G401.6 (cell line): ENCODE measurements around the gene TSC22D2.

Source experiments
- FAIRE-seq: peaks from 2 replicates; lab custom pipeline; 2012; peaks lifted over from hg19 to GRCh38; lab: Jason Lieb, UNC

The TSC22D2 gene

DNA sequence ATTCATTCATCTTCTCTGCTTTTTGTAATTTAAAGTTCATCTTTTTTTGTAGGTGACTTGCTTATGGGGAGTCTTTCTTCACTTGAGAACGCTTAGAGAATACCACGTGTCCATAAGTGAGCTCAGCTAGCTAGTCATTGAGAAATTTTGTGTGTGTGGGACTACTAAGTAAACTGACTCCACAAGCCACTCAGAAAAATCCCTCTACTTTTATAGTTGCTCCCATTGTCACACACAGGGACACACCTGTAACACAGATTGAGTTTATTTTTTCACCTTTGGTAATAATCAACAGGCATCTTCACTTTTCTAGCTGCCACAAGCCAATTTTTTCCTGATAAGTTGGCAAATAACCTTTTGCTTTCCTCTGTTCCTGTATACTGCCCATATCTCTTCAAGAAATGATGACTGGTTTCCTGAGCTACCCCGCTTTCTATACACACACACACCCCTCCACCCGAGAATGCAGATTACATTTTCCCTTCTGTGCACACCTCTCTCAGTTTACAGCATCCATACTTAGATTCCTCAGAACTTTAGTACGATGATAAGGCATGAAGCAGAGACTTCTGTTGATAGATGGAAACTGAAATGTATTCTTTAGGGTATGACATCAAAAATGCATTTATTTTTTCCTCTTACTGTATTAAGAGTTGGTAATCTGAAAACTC is 4.6 kb downstream of the TSC22D2 start:
- no peak for FAIRE-seq

DNA sequence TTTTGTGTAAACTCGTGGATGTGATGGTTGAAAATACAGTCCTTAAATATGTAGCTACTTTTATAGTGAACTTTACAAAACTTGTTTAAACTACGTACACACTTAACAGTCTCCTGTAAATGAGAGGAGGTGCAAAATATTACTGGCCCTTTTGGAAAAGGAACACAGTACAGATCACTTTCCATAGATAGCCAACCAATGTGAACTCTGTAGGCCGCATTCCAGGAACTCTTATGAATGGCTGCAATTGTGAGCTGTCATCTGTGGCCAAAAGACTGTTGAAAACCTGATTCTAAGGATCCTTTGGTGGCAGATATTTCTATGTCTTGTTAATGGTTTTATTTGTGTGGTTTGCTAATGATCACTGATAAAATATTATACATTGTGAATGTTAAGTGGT is 6.2 kb downstream of the TSC22D2 start:
- peak; percentile 60 for FAIRE-seq

DNA sequence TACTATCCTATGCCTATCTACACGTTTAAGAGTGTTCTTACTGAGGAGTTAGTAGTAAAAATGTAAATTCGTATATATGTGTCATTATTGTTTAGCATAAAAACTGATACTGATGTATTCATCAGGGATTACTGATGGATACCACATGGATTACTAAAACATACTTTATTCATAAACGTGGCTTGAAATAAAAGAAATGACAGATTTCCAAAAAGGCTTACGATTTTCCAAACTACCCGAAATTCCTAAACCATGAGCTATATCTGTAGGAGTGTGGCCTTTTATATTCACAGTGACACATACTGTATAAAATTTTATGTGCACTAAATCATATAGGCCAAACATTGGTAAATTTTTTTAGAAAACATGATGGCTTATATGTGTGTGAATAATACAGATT is 6.9 kb downstream of the TSC22D2 start:
- FAIRE-seq = no peak

DNA sequence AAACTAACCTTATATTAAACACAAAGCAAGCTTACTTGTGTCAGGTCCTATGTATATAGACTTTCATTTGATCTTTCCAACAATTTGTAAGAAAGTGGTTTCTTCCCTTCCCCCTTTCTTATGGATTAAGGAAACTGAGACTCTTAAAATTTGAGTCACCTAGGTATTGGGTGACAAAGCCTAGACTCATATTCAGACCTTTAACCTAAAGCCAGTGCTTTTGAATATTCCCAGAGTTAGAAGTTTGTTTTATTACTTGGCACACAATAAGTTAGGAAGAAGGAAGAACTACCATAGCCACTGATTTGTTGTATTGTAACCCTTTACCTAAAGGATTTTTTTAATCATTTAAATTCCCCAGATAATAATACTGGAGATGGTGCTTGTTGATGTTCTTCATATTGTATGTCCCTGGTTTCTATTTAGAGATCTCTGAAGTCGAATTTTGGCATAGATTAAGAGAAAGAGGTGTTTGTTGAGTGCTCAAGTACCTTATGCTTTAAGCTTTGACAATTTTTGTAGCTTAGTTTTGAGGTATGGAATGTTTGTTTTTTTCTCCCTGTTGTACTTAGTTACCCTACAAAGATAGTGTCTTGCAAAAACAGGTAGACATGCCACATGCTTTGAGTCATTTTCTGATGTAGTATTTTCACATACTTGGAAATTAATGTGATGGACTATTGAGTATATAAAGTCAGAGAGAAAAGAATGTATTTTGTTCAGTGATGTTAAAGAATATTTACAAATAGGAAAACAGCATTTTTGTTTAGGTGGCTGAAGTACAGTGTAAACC is 11.2 kb downstream of the TSC22D2 start:
- FAIRE-seq = peak; percentile 27

DNA sequence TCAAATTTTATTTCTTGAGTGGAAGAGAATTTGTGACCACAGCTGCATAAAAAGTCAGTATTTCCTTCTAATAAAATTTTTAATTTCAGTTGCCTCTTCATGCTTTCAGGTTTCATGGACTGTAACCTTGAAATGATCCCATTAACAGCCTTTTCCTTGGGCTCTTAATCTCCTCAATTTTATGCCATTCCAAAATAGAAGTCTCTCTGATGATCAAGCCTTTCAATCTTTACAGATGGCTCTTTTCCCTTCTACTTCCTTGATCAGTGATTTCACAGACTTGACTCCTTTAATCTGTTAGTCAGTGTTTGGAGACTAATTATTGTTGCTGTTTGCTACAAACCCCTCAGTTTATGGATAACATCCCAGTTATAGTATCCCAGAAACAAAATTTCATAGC is 11.9 kb downstream of the TSC22D2 start:
- no peak for FAIRE-seq

- no peak for FAIRE-seq
Observed at GRCh38 chr3:150421256-150421655, 13.2 kb downstream of the TSC22D2 start.

- peak; percentile 79 for FAIRE-seq
Observed at GRCh38 chr3:150421799-150422548, 13.9 kb downstream of the TSC22D2 start.

DNA sequence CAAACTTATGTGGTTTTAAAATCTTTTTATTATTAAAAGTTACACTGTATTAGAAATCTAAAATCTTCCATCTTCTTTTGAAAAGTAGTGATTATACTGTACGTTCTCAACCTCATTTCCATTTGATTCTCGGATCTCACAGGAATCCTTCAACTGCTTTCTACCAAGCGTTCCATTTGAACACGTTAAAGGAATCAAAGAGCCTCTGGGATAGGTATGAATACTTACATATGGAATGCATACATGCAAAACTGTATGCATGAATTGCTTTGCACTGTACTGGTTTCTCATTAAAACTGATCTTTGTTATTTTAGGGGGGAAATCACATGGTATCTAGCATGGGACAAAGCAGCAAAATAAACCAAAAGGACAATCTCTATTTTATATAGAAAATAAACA is 14.8 kb downstream of the TSC22D2 start:
- FAIRE-seq = peak; percentile 67

DNA sequence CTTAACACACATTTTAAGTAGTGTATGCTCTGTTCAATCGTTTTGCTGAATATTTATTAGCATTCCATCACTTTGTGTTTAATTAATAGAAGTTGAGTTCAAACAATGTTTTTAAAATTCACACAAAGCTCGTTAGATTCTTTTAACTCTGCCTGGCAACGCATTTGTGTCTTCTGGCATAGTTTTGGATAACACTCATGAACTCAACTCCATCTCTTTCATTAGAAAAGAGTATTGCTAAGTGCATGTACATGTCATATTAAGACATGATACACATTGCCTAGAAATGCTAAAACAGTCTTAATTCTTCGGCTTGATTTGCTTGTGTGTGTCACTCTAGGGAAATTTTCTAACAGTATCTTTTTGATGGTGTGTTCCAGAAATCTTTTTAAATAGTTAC is 15.7 kb downstream of the TSC22D2 start:
- no peak for FAIRE-seq

DNA sequence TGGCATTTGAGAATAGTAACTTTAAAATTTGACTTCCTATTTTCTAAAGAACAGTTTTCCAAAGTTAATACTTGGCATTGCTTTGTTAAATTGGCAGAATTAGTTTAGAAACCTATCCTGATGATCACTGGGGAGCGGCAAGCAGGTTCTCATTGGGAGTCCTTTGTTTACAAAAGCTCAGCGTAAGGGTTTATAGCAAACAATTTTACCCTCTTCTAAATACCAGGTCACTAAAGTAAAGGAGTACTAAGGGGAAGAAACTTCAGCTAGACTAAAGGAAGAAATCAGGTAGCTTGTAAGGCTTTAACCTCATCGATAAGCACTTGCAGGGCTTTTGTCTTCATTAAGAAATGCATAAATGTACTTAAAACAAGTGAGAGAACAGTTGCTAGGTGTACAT is 18.2 kb downstream of the TSC22D2 start:
- no peak for FAIRE-seq

DNA sequence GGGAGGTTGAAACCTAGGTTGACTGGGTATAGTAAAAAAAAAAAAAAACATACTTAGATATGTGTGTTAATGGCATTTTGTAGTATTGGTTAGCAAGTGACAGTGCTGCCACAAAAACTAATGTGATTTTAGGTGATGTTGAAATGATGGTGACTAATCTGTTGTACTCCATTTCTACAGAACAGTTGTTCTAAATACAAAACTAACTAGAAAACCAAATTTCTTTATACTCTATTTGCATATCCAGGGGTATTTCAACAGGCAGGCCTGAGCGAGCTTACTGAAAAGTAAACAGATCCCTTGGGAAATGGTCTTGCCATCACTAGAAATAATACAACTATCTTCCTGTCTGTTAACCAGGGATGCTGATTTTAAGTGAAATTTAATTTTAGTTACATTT is 20.5 kb downstream of the TSC22D2 start:
- no peak for FAIRE-seq

DNA sequence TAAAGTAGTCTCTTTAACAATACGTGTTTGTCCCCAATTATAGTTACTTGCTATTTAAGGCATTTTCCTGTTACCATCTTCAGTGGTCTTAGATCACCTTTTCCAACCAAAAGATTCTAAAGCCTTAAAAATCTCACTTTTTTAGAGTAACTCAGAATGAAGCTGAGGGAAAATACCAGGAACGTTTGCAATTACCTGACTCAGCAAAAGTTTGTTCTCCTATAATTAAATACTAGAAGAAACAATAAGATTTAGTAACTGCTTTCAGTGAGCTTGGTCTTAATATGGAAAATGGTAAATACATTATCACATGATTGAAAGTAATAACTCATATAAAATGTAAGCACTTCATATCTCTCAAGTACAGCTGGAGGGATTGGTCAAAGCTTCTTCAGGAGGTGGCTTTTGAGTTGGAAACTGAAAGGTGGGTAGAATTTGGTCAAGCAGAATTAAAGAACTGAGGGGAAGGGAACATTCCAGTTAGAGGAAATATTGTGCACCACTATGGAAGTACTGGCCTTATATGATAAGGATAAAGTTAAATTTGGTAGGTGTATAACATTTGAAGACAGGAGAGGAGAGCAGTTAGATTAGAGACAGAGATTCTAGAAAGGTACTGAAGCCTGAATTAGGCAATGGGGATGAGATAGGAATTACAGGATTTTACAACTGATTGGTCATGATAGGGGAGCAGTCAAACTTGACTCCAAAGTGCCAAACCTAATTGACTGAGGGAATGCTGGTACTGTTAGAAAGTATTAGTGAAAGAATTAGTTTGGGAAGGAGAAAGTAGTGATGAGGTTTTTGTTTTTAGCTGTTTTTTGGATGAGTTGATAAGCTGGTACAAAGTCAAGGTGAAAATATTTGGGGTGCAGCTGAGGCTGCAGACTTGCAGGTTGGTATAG is 21.9 kb downstream of the TSC22D2 start:
- peak; percentile 19 for FAIRE-seq

- FAIRE-seq = no peak
Observed at GRCh38 chr3:150433347-150433746, 25.2 kb downstream of the TSC22D2 start.

GRCh38 chr3:150434234-150434633 is 26.1 kb downstream of the TSC22D2 start:
- no peak for FAIRE-seq

DNA sequence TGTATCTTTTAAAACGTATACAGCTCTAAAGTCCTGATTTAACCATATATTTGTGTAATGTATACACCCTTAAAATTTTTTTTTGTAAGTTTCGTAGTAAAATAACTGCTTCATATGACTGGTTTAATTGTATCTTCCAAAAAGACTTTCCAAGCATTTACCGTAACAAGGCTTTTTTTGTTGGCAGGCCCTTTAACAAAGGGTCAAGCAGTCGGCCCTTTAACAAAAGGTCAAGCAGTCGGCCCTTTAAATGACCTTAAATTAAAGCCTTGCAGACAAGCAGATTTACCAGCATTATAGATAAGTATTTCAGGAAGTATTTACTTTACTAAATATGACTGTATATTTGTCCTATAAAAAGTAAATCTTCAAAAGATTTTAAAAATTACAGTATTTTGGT is 28.1 kb downstream of the TSC22D2 start:
- no peak for FAIRE-seq

GRCh38 chr3:150439657-150440056 is 31.6 kb downstream of the TSC22D2 start:
- no peak for FAIRE-seq

GRCh38 chr3:150443331-150443741 is 35.2 kb downstream of the TSC22D2 start:
- no peak for FAIRE-seq

GRCh38 chr3:150444371-150444770 is 36.3 kb downstream of the TSC22D2 start:
- FAIRE-seq = no peak

DNA sequence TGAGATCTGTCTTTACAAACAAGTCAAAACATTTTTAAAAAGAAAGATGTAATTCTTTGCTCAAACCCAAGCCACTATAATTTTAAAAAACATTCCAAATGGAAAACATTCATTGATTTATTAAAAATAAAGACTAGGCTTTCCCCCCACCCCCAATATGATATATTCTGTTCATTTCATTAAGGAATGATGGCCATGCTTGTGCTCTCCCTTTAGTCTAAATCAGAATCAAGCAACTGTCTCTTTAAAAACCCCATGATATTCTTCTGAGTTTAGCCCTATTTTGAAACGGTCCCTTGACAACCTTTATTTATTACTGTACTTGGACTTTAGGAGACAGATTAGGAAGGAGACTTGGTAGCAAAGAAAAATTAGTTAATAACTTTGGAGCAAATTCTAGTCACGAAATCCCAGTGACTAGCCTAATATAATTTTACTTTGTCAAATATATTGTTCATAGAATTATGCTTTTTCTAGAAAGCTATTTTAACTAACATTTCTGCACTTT is 38.4 kb downstream of the TSC22D2 start:
- FAIRE-seq = no peak

- no peak for FAIRE-seq
Observed at GRCh38 chr3:150447084-150447483, 39.0 kb downstream of the TSC22D2 start.

- FAIRE-seq = no peak
Observed at GRCh38 chr3:150447631-150448465, 39.8 kb downstream of the TSC22D2 start.
